ENCODE data around the gene PGRMC1.
"Not testable (repeated sequence)": the region's sequence is repeated elsewhere in the genome, so short reads cannot be mapped to it uniquely, and the experiment has no call there.

Gene PGRMC1

GRCh38 chrX:119235872-119236622, at the start of gene PGRMC1:
Gene PGRMC1 (plus strand): TSS chrX:119236285. CDS start chrX:119236364, 79 bp downstream.
- peak; percentile 77 for DNase-seq

DNA sequence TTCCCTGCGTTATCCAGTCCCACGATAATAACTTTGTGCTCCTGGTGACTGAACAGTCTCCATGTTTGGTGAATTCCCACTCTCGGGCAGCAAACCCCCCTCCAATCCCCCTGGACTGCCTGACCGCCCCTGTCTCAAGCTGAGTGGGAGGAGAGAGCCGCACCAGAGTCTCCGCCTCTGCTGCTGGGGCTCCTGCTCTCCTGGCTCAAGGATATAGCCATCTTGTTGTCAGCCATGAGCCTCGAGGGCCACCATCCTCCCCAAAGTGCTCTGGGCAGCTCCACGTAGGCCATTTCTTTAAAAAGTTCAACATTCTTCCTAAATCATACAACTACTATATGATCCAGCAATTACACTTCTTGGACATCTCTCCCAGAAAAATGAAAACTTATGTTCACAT, 49.3 kb upstream of the PGRMC1 start:
- no peak for DNase-seq

GRCh38 chrX:119187298-119187697, 48.8 kb upstream of the PGRMC1 start:
- no peak for DNase-seq

- DNase-seq, result no peak
Observed at GRCh38 chrX:119189115-119189514, 47.0 kb upstream of the PGRMC1 start.

GRCh38 chrX:119189595-119189994, 46.5 kb upstream of the PGRMC1 start:
- DNase-seq, result no peak

DNA sequence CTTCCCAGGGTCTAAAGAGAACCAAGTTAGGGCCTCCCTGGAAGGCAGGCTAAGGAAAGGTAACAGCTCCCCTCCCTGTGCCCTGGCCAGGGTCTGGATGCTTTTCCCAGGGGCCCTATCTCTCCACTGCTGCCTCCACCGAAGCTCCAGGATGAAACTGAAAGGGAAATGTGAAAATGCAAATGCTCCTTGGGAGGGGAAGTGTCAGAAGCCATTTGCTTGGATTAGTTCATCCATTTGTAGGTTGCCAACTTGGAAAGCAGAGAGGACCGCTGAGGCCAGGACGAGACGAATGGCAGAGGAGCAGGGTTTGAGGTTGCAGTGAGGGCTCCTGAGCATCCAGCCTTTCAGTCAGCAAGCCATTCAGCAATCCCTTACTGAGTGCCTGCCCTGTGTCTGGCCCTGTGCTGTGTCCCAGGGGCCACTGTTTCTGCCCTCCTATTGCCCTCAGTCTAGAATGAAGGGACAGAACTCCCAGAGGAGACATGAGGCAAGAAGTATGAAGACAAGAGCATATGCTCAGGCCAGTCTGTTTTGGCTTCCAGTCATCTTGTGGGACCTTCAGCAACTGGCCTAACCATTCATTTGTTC, 45.9 kb upstream of the PGRMC1 start:
- DNase-seq, result no peak

DNA sequence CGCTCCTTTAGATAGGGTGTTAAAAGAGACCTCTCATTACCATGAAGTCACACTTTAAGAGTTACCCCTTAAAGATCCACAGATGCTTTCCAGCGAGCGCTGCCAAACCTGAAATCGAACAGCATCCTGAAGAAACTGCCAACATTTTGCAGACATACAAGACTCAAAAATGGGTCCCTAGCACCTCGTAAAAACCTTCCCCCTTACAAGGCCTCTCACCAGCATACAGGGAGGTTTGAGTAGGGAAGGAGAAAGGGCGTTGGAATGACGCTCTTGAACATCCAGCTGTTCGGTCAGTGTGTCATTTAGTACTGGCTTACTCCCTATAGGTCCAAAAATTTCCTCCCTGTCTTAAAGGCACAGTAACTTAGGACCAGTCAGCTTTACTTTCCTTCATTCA, 45.3 kb upstream of the PGRMC1 start:
- DNase-seq, result no peak

GRCh38 chrX:119194621-119195020, 41.5 kb upstream of the PGRMC1 start:
- no peak for DNase-seq

- no peak for DNase-seq
Observed at GRCh38 chrX:119201570-119201969, 34.5 kb upstream of the PGRMC1 start.

- no peak for DNase-seq
Observed at GRCh38 chrX:119206203-119206602, 29.9 kb upstream of the PGRMC1 start.

GRCh38 chrX:119207483-119207882, 28.6 kb upstream of the PGRMC1 start:
- DNase-seq, result not testable (repeated sequence)

GRCh38 chrX:119208401-119209057, 27.6 kb upstream of the PGRMC1 start:
- no peak for DNase-seq

DNA sequence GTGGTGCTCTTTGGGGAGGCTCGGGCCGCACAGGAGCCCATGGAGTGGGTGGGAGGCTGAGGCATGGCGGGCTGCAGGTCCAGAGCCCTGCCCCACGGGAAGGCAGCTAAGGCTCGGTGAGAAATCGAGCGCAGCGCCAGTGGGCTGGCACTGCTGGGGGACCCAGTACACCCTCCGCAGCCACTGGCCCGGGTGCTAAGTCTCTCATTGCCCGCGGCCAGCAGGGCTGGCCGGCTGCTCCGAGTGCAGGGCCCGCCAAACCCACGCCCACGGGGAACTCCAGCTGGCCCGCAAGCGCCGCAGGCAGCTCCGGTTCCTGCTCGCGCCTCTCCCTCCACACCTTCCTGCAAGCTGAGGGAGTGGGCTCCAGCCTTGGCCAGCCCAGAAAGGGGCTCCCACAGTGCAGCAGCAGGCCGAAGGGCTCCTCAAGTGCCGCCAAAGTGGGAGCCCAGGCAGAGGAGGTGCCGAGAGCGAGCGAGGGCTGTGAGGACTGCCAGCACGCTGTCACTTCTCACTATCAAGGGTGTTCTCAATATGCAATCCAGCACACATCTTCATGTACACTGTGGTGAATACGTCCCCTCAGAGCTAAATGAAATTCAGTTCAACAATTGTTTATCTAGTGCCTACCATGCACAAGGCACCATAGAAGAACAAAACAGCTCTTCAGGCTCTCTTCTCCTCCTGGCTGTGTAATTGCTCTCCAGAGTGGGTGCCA, 25.0 kb upstream of the PGRMC1 start:
- not testable (repeated sequence) for DNase-seq

DNA sequence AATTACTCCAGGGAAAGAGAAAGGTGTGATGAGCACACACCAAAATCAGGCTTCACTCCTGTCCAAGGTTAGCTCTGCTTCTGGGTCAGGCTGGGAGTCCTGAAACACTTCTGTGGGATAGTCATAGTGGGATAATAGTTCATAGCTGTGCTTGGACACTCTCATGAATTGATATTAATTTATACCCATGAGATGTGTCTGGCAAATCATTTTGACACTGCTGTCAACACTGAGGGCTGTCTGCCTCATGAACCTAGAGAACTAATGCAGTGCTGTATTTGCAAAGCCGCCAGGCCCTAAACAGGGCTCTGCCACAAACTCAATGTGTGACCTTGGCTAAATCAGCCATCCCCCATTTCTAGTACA, 24.5 kb upstream of the PGRMC1 start:
- no peak for DNase-seq

- DNase-seq, result peak in 1 of 2 donors; percentile 6
Observed at GRCh38 chrX:119218198-119218597, 17.9 kb upstream of the PGRMC1 start.

- no peak for DNase-seq
Observed at GRCh38 chrX:119222932-119223331, 13.2 kb upstream of the PGRMC1 start.

DNA sequence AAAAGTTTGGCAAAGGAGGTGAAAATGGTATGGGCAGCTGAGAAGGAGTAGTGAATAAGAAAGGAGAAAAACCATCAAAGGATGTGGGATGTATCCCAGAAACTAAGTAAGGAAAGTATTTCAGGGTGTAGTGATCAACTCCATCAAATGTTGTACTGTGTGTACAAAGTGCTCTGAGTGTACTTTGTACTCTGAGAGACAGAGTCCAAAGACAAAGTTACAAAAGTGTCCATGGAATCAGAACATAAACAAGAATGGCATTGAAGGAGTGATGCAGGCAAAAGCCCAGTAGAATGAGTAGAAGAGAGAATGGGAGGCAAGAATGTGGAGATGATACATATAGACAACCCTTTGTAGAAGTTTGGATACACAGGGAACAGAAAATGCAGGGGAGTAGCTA, 12.3 kb upstream of the PGRMC1 start:
- DNase-seq, result no peak

DNA sequence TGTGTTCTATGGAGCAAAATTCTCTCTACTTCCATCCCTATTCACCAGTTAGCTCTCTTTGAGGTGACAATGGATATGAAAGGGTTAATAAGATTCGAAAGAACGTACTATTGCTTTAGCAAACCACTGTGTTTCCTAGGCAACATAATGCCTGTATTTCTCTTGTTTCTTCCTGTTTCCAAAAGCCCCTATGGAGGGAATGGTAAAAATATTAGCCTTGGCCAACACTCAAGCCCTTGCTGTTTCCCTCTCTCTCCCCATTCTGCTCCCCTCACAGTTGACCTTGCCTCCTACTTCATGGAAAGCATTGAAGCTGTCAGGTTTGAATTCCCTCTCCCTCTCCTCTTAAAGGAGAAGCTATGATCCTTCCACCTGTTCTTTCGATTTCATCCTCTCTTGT, 9.6 kb upstream of the PGRMC1 start:
- no peak for DNase-seq

- DNase-seq, result no peak
Observed at GRCh38 chrX:119228512-119229252, 7.4 kb upstream of the PGRMC1 start.

GRCh38 chrX:119229253-119229615, 6.9 kb upstream of the PGRMC1 start:
- no peak for DNase-seq

DNA sequence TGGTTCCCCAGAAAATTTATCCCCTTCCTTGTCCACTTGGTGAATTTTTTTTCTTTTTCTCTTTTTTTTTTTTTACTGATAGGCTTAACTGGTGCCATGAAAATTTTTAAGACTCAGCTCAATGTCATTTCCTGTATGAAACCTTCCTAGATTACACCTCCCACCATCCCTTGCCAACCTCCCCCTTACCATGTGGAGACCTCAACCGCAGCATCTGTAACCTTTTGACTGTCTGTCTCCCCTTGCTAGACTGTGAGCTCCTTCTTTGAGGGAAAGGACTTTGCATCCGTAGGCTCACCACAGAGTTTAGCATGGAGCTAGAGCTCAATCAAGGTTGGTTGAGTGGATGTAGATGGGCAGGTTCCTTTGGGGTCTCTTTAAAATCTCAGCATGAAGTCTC, 5.2 kb upstream of the PGRMC1 start:
- DNase-seq, result no peak

DNA sequence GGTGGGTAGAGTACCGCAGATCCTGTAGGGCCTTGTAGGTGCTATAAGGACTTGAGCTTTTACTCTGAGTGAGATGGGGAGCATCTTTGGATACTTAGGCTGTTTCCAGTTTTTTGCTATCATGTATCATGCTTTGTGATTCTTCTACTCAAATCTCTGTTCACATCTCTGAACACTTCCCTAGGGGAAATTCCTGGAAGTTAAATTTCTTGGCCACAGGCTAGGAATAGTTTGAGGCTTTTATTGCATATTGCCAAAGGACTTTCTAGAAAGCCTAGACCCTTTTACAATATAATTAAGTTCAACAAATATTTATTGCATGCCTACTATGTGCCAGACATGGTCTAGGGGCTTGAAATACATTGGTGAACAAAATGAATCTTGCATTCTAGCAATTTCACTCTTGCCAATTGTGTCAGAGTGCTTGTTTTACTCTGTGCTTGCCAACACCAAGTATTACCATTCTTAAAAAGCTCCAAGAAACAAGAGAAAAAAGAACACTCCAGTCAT, 4.1 kb upstream of the PGRMC1 start:
- DNase-seq, result no peak

DNA sequence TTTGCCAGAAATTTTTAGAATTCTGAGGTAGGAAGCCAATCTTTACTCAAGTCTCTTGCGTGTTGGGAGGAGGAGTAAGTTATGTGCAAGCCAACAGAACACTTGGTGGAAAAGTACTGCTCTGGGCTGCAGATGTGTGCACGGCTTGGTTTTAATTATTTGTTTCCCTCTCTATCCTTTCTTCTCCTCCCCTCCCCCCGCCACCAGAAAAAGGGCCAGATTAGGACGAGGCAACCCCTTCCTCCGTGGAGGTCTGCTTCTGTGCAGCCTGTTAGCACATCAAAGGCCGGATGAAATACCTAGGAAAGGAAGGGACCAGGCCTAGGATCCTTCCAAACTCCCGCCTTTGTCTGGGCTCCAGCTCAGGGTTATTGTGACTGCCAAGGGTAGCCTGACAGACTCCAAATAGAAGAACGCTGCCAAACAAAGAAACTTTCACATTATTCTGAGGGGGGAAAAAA, 1.0 kb upstream of the PGRMC1 start:
- no peak for DNase-seq

Data from hippocampal formation (tissue), 2 donors.